OCI-LY7 (cell line): ENCODE measurements around the gene RNGTT. TPM values are rescaled to one million over a fixed set of nuclear protein-coding genes. Genes with fewer than 3 reads are reported as not detected.

Experiments
- BruUV-seq: library from RNA; stranded (reverse); fragments of 400-500 nt; replicated peaks from 2 replicates; lab custom pipeline; 2021; lab: Mats Ljungman, UMichigan
- CTCF ChIA-PET: fragments of 300-600 bp; sonication (Branson Sonifier 250); formaldehyde crosslinking; loops from one replicate; lab custom pipeline; 2022; ENCODE audit warnings: antibody characterized with exemption; ENCODE audit not compliant: unreplicated experiment; lab: Charles Lee
- POLR2A ChIA-PET: fragments of 300-600 bp; sonication (Branson Sonifier 250); formaldehyde crosslinking; loops from one replicate; lab custom pipeline; 2022; ENCODE audit warnings: antibody characterized with exemption; lab: Charles Lee
- DNase-seq: peaks from one replicate; pipeline ENCODE4 v3.0.0-alpha.2; 2015; ENCODE audit warnings: low spot score
- H2AFZ ChIP-seq: fragments of 200-600 bp; sonication (generic), shearing (Covaris generic); 2 replicates; pipeline ENCODE4 v1.6.1; 2014; ENCODE audit warnings: mild to moderate bottlenecking, antibody characterized with exemption, low read length, moderate library complexity
- H3K27ac ChIP-seq: fragments of 200-600 bp; sonication (generic); 2 replicates; pipeline ENCODE4 v1.5.1; 2014; ENCODE audit warnings: mixed run types, low read depth, mild to moderate bottlenecking, moderate library complexity, low read length, inconsistent platforms; ENCODE audit not compliant: poor library complexity, severe bottlenecking
- H3K36me3 ChIP-seq: fragments of 200-600 bp; sonication (generic); 2 replicates; pipeline ENCODE4 v1.6.1; 2014; ENCODE audit warnings: mild to moderate bottlenecking, antibody characterized with exemption, low read length, moderate library complexity, mixed read lengths; ENCODE audit not compliant: insufficient read depth
- H3K4me1 ChIP-seq: fragments of 200-600 bp; sonication (generic); 2 replicates; pipeline ENCODE4 v1.5.1; 2014; ENCODE audit warnings: mild to moderate bottlenecking, low read length; ENCODE audit not compliant: insufficient read depth, poor library complexity, severe bottlenecking
- H3K4me2 ChIP-seq: fragments of 200-600 bp; sonication (generic); 2 replicates; pipeline ENCODE4 v1.6.1; 2014; ENCODE audit warnings: mild to moderate bottlenecking, low read length
- H3K4me3 ChIP-seq: fragments of 200-600 bp; sonication (generic); 2 replicates; pipeline ENCODE4 v1.5.1; 2014; ENCODE audit warnings: mild to moderate bottlenecking, low read depth, low read length; ENCODE audit not compliant: poor library complexity, severe bottlenecking
- H3K79me2 ChIP-seq: fragments of 200-600 bp; sonication (generic); 2 replicates; pipeline ENCODE4 v1.6.1; 2016; ENCODE audit warnings: low read depth, mild to moderate bottlenecking, low read length, moderate library complexity, mixed read lengths; ENCODE audit not compliant: insufficient read depth
- H3K9me2 ChIP-seq: fragments of 200-600 bp; sonication (generic); 2 replicates; pipeline ENCODE4 v1.6.1; 2016; ENCODE audit warnings: mild to moderate bottlenecking, low read length, mixed read lengths; ENCODE audit not compliant: insufficient read depth
- H3K9me3 ChIP-seq: fragments of 200-600 bp; sonication (generic); 2 replicates; pipeline ENCODE4 v1.6.1; 2014; ENCODE audit warnings: mild to moderate bottlenecking, mixed run types, low read length, mixed read lengths
- H4K20me1 ChIP-seq: fragments of 200-600 bp; sonication (generic); 2 replicates; pipeline ENCODE4 v1.6.1; 2014; ENCODE audit warnings: mild to moderate bottlenecking, antibody characterized with exemption, low read length, moderate library complexity, mixed read lengths; ENCODE audit not compliant: insufficient read depth
- EZH2phosphoT487 ChIP-seq: fragments of 200-600 bp; sonication (generic); IDR thresholded peaks from 2 replicates; pipeline ENCODE4 v1.6.1; 2018; ENCODE audit warnings: low read depth, borderline replicate concordance, mild to moderate bottlenecking, mixed run types, antibody characterized with exemption, low read length, moderate library complexity, mixed read lengths
- intact Hi-C: fragments of 100-400 bp; cut with micrococcal nuclease; formaldehyde crosslinking; loops from one replicate; pipeline ENCODE4 v1.10.0; 2022; ENCODE audit not compliant: unreplicated experiment
- total RNA-seq, 2 experiments: library from RNA; depleted of rRNA in 1 of 2; stranded (reverse); fragments of >200 nt in 1 of 2; shearing (Covaris generic) in 1 of 2; gene quantifications; 2 replicates each; pipeline ENCODE4 v1.2.3, GENCODE V29; 2014 to 2022
- TF ChIP-seq, protein P1 (sequence below): fragments of 200-600 bp; sonication (generic); conservative IDR thresholded peaks from 2 replicates; pipeline ENCODE4 v1.5.1; 2014; ENCODE audit warnings: mild to moderate bottlenecking, antibody characterized with exemption, low read length, moderate library complexity, mixed read lengths

RNGTT gene
- total RNA-seq, 2 experiments from 2014 or later = 38.2 to 41.7 TPM

GRCh38 chr6:88989215-88989614 is 25.8 kb upstream of the RNGTT start:
- BruUV-seq = no TSS peak
- CTCF ChIA-PET = no interaction called here

GRCh38 chr6:88987922-88988321 is 24.5 kb upstream of the RNGTT start:
- intact Hi-C loops = no loop called here
- H2AFZ ChIP-seq = no peak overlapping the region
- H3K79me2 ChIP-seq = no peaks in the 10 kb centered on the region
- H4K20me1 ChIP-seq = no peaks in the 10 kb centered on the region
- ChIA-PET POLR2A (interaction anchor here (0.6 to 0.8 kb wide), 3 partner anchors 102 to 256 kb away, joined by 3 to 4 read pairs (median 4); no protein-coding TSS in a partner anchor), CTCF (no interaction called here)
- no TSS peak for BruUV-seq
- H3K36me3 ChIP-seq = no peaks in the 10 kb centered on the region
- H3K4me1 ChIP-seq = no peaks in the 10 kb centered on the region
- H3K4me3 ChIP-seq = no peak overlapping the region
- no peak overlapping the region for H3K4me2 ChIP-seq
- no peak for TF ChIP-seq EZH2phosphoT487
- TF ChIP-seq, protein P1, sequence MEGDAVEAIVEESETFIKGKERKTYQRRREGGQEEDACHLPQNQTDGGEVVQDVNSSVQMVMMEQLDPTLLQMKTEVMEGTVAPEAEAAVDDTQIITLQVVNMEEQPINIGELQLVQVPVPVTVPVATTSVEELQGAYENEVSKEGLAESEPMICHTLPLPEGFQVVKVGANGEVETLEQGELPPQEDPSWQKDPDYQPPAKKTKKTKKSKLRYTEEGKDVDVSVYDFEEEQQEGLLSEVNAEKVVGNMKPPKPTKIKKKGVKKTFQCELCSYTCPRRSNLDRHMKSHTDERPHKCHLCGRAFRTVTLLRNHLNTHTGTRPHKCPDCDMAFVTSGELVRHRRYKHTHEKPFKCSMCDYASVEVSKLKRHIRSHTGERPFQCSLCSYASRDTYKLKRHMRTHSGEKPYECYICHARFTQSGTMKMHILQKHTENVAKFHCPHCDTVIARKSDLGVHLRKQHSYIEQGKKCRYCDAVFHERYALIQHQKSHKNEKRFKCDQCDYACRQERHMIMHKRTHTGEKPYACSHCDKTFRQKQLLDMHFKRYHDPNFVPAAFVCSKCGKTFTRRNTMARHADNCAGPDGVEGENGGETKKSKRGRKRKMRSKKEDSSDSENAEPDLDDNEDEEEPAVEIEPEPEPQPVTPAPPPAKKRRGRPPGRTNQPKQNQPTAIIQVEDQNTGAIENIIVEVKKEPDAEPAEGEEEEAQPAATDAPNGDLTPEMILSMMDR = no peak
- H3K9me2 ChIP-seq = no peaks in the 10 kb centered on the region
- no peak overlapping the region for H3K27ac ChIP-seq
- no peak for DNase-seq
- no peaks in the 10 kb centered on the region for H3K9me3 ChIP-seq

More at GRCh38 chr6:88989215-88989614, 25.8 kb upstream of the RNGTT start:
- Histone ChIP-seq H3K4me1 (no peaks in the 10 kb centered on the region), H3K9me2 (no peaks in the 10 kb centered on the region), H2AFZ (no peak overlapping the region), H3K4me2 (no peak overlapping the region), H3K27ac (no peak overlapping the region), H3K4me3 (no peak overlapping the region), H3K36me3 (no peaks in the 10 kb centered on the region), H4K20me1 (no peaks in the 10 kb centered on the region), H3K79me2 (no peaks in the 10 kb centered on the region), H3K9me3 (no peaks in the 10 kb centered on the region)
- POLR2A ChIA-PET = interaction anchor here (1.3 kb wide), 1 partner anchor 22 kb away, joined by 6 read pairs; no protein-coding TSS in a partner anchor
- intact Hi-C loops = no loop called here
- no peak for DNase-seq
- TF ChIP-seq EZH2phosphoT487 = no peak
- TF ChIP-seq, protein P1 = no peak

- no peaks in the 10 kb centered on the region for H3K36me3 ChIP-seq
- BruUV-seq = no TSS peak
- intact Hi-C loops = no loop called here
- H3K4me1 ChIP-seq = no peaks in the 10 kb centered on the region
- POLR2A ChIA-PET = no interaction called here
- H4K20me1 ChIP-seq = no peaks in the 10 kb centered on the region
- TF ChIP-seq, protein P1 = no peak
- no peak for TF ChIP-seq EZH2phosphoT487
- H3K4me2 ChIP-seq = no peak overlapping the region
- no peaks in the 10 kb centered on the region for H3K79me2 ChIP-seq
- CTCF ChIA-PET = no interaction called here
- H2AFZ ChIP-seq = no peak overlapping the region
- no peaks in the 10 kb centered on the region for H3K9me2 ChIP-seq
- no peak overlapping the region for H3K27ac ChIP-seq
- H3K9me3 ChIP-seq = no peaks in the 10 kb centered on the region
- no peak overlapping the region for H3K4me3 ChIP-seq
- DNase-seq = no peak
These were observed 22.5 kb upstream of the RNGTT start for GRCh38 chr6:88985901-88986300.
